SK-N-SH treated with all-trans-retinoic acid at 6 μM for 48 hours (cell line): ENCODE measurements around the gene AMPD1.

ENCODE experiments used
- CSDC2 ChIP-seq: fragments of 250-450 bp; sonication (Bioruptor Pico); IDR thresholded peaks from 2 replicates; pipeline ENCODE4 v1.5.0; 2020; ENCODE audit warnings: mild to moderate bottlenecking, moderate library complexity
- OSR1 ChIP-seq: fragments of 250-450 bp; sonication (Bioruptor Pico); IDR thresholded peaks from 2 replicates; pipeline ENCODE4 v1.8.0; 2022; ENCODE audit warnings: moderate library complexity, mild to moderate bottlenecking, inconsistent platforms
- PATZ1 ChIP-seq: fragments of 250-450 bp; sonication (Bioruptor Pico); IDR thresholded peaks from 2 replicates; pipeline ENCODE4 v1.8.0; 2020; ENCODE audit warnings: mild to moderate bottlenecking, moderate library complexity, borderline replicate concordance
- PPARA ChIP-seq: fragments of 250-450 bp; sonication (Bioruptor Pico); IDR thresholded peaks from 2 replicates; pipeline ENCODE4 v1.5.0; 2020; ENCODE audit warnings: mild to moderate bottlenecking, borderline replicate concordance
- RARB ChIP-seq: fragments of 250-450 bp; sonication (Bioruptor Pico); IDR thresholded peaks from 2 replicates; pipeline ENCODE4 v1.8.0; 2021; ENCODE audit warnings: mild to moderate bottlenecking, moderate library complexity
- ZFP3 ChIP-seq: fragments of 250-450 bp; sonication (Bioruptor Pico); IDR thresholded peaks from 2 replicates; pipeline ENCODE4 v1.5.0; 2020; ENCODE audit warnings: mild to moderate bottlenecking, moderate library complexity
- ZFP30 ChIP-seq: fragments of 450-650 bp; formaldehyde crosslinking; IDR thresholded peaks from 2 replicates; pipeline ENCODE4 v1.5.0; 2022; ENCODE audit warnings: mild to moderate bottlenecking, moderate library complexity
- ZNF8 ChIP-seq: fragments of 450-650 bp; formaldehyde crosslinking; IDR thresholded peaks from 2 replicates; pipeline ENCODE4 v1.5.0; 2020; ENCODE audit warnings: mild to moderate bottlenecking, moderate library complexity
- TF ChIP-seq, protein P1 (sequence below): fragments of 250-450 bp; sonication (Bioruptor Pico); IDR thresholded peaks from 2 replicates; pipeline ENCODE4 v1.8.0; 2021; ENCODE audit warnings: low read depth, mild to moderate bottlenecking, moderate library complexity, borderline replicate concordance
- TF ChIP-seq, protein P2 (sequence below): fragments of 250-450 bp; sonication (Bioruptor Pico); IDR thresholded peaks from 2 replicates; pipeline ENCODE4 v1.5.0; 2020; ENCODE audit warnings: mild to moderate bottlenecking, moderate library complexity

DNA sequence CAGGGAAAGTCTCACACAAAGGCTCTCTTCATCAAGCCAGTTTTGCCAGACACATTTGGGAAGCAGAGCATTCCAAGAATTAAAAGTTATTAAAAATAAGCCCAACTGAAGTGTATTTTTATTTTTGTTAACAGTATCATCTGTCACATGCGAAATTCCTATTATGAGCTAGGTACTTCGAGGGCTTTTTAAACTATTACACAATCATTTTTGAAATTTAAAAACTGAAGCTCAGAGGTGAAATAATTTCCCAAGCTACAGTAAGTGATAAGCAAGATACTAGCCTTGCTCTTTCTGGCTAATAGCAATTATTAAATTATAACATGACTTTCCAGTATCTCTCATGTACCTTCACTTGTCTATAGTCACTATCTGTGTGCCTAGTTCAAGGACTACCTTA lies 33.2 kb upstream of the AMPD1 start:
- no peak for TF ChIP-seq ZFP30 (CRISPR knock-in tag)
- no peak for TF ChIP-seq ZFP3 (CRISPR knock-in tag)
- TF ChIP-seq ZNF8 (CRISPR knock-in tag), result no peak
- TF ChIP-seq CSDC2, result no peak
- TF ChIP-seq, protein P1, sequence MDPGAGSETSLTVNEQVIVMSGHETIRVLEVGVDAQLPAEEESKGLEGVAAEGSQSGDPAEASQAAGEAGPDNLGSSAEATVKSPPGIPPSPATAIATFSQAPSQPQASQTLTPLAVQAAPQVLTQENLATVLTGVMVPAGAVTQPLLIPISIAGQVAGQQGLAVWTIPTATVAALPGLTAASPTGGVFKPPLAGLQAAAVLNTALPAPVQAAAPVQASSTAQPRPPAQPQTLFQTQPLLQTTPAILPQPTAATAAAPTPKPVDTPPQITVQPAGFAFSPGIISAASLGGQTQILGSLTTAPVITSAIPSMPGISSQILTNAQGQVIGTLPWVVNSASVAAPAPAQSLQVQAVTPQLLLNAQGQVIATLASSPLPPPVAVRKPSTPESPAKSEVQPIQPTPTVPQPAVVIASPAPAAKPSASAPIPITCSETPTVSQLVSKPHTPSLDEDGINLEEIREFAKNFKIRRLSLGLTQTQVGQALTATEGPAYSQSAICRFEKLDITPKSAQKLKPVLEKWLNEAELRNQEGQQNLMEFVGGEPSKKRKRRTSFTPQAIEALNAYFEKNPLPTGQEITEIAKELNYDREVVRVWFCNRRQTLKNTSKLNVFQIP, result no peak
- TF ChIP-seq PPARA, result no peak
- no peak for TF ChIP-seq RARB (CRISPR knock-in tag)
- TF ChIP-seq PATZ1, result no peak
- TF ChIP-seq OSR1 (CRISPR knock-in tag), result no peak
- TF ChIP-seq, protein P2, sequence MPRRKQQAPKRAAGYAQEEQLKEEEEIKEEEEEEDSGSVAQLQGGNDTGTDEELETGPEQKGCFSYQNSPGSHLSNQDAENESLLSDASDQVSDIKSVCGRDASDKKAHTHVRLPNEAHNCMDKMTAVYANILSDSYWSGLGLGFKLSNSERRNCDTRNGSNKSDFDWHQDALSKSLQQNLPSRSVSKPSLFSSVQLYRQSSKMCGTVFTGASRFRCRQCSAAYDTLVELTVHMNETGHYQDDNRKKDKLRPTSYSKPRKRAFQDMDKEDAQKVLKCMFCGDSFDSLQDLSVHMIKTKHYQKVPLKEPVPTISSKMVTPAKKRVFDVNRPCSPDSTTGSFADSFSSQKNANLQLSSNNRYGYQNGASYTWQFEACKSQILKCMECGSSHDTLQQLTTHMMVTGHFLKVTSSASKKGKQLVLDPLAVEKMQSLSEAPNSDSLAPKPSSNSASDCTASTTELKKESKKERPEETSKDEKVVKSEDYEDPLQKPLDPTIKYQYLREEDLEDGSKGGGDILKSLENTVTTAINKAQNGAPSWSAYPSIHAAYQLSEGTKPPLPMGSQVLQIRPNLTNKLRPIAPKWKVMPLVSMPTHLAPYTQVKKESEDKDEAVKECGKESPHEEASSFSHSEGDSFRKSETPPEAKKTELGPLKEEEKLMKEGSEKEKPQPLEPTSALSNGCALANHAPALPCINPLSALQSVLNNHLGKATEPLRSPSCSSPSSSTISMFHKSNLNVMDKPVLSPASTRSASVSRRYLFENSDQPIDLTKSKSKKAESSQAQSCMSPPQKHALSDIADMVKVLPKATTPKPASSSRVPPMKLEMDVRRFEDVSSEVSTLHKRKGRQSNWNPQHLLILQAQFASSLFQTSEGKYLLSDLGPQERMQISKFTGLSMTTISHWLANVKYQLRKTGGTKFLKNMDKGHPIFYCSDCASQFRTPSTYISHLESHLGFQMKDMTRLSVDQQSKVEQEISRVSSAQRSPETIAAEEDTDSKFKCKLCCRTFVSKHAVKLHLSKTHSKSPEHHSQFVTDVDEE (CRISPR knock-in tag), result no peak
